Caco-2 (cell line): ENCODE results near the gene TSPAN18. TPM values are rescaled to one million over a fixed set of nuclear protein-coding genes. Genes with fewer than 3 reads are reported as not detected.

ENCODE experiments used
- BruUV-seq: library from RNA; stranded (reverse); fragments of 400-500 nt; replicated peaks from 2 replicates; lab custom pipeline; 2021; lab: Mats Ljungman, UMichigan
- CTCF ChIA-PET: fragments of 300-600 bp; sonication (Branson Sonifier 250); formaldehyde crosslinking; loops from one replicate; lab custom pipeline; 2022; ENCODE audit warnings: antibody characterized with exemption; lab: Charles Lee
- POLR2A ChIA-PET: fragments of 300-600 bp; sonication (Branson Sonifier 250); formaldehyde crosslinking; loops from one replicate; lab custom pipeline; 2022; ENCODE audit warnings: antibody characterized with exemption; lab: Charles Lee
- DNase-seq, 2 experiments: peaks; one replicate each; pipeline versions ENCODE4 v3.0.0 to v3.0.0-alpha.2; 2020 to 2022
- H3K27me3 ChIP-seq: replicated peaks from 2 replicates; pipeline ENCODE4 v1.6.0; 2011; ENCODE audit warnings: low read length; ENCODE audit not compliant: control insufficient read depth, insufficient read depth
- H3K36me3 ChIP-seq: 2 replicates; pipeline ENCODE4 v1.5.1; 2011; ENCODE audit warnings: low read length; ENCODE audit not compliant: control insufficient read depth, insufficient read depth
- H3K4me1 ChIP-seq: fragments of 250-450 bp; sonication (Bioruptor Pico); 2 replicates; pipeline ENCODE4 v1.5.1; 2020; ENCODE audit warnings: mild to moderate bottlenecking
- H3K4me3 ChIP-seq: 2 replicates; pipeline ENCODE4 v1.5.1; 2011; ENCODE audit warnings: low read depth, mild to moderate bottlenecking, control low read depth, low read length
- H3K9me3 ChIP-seq: fragments of 250-450 bp; sonication (Bioruptor Pico); 2 replicates; pipeline ENCODE4 v1.5.1; 2020; ENCODE audit warnings: mild to moderate bottlenecking, moderate library complexity
- H3K27ac Mint-ChIP-seq: one replicate; pipeline ENCODE4 v1.8.0; 2022; ENCODE audit warnings: mixed read lengths; ENCODE audit not compliant: unreplicated experiment
- H3K27me3 Mint-ChIP-seq: one replicate; pipeline ENCODE4 v1.8.0; 2022; ENCODE audit warnings: mixed read lengths; ENCODE audit not compliant: insufficient read depth, unreplicated experiment
- H3K36me3 Mint-ChIP-seq: one replicate; pipeline ENCODE4 v1.8.0; 2022; ENCODE audit warnings: mild to moderate bottlenecking, mixed read lengths; ENCODE audit not compliant: insufficient read depth, unreplicated experiment
- H3K4me1 Mint-ChIP-seq: one replicate; pipeline ENCODE4 v1.8.0; 2022; ENCODE audit warnings: low read depth, mixed read lengths; ENCODE audit not compliant: unreplicated experiment
- H3K4me3 Mint-ChIP-seq: one replicate; pipeline ENCODE4 v1.8.0; 2022; ENCODE audit warnings: mild to moderate bottlenecking, moderate library complexity, mixed read lengths; ENCODE audit not compliant: unreplicated experiment
- H3K9me3 Mint-ChIP-seq: one replicate; pipeline ENCODE4 v1.8.0; 2022; ENCODE audit warnings: mixed read lengths; ENCODE audit not compliant: unreplicated experiment
- CTCF ChIP-seq, 2 experiments: fragments of 200-600 bp in 1 of 2; IDR thresholded peaks; 1 replicate in 1 of 2; 2 replicates in 1 of 2; pipeline versions ENCODE4 v1.5.1 to v1.8.0; 2011 to 2022; ENCODE audit warnings: antibody characterized with exemption in 1 of 2, control low read depth in 1 of 2, inconsistent platforms in 1 of 2, low read depth in 1 of 2, low read length in 1 of 2, mild to moderate bottlenecking in 1 of 2, moderate library complexity in 1 of 2; ENCODE audit not compliant: insufficient read depth in 1 of 2, severe bottlenecking in 1 of 2, unreplicated experiment in 1 of 2
- intact Hi-C: fragments of 100-400 bp; cut with micrococcal nuclease; formaldehyde crosslinking; loops from one replicate; pipeline ENCODE4 v1.10.0; 2022; ENCODE audit not compliant: unreplicated experiment
- total RNA-seq: library from RNA; stranded (reverse); gene quantifications from 2 replicates; pipeline ENCODE4 v1.2.3, GENCODE V29; 2022

The TSPAN18 gene
- total RNA-seq, 1 experiment from 2014 or later, result 7.4 TPM

GRCh38 chr11:44753961-44754645 is 27.3 kb downstream of the TSPAN18 start:
- Histone ChIP-seq H3K4me3 (no peak overlapping the region), H3K27me3 (no peaks in the 10 kb centered on the region), H3K36me3 (no peaks in the 10 kb centered on the region), H3K4me1 (no peaks in the 10 kb centered on the region), H3K9me3 (peaks cover 10% of the 10 kb centered on the region; the same call in 1 of the 2 replicates)
- POLR2A ChIA-PET, result no interaction called here
- no peaks in the 10 kb centered on the region for H3K27me3 Mint-ChIP-seq
- H3K27ac Mint-ChIP-seq, result no peak overlapping the region
- DNase-seq, result no peak
- intact Hi-C loops, result no loop called here
- CTCF ChIA-PET, result no interaction called here
- BruUV-seq, result no TSS peak
- no peaks in the 10 kb centered on the region for H3K4me1 Mint-ChIP-seq
- no peaks in the 10 kb centered on the region for H3K9me3 Mint-ChIP-seq
- no peaks in the 10 kb centered on the region for H3K36me3 Mint-ChIP-seq
- H3K4me3 Mint-ChIP-seq, result no peak overlapping the region
- no peak for TF ChIP-seq CTCF (IDR thresholded peaks at IDR 0.05; ENCODE audit: insufficient read depth in 1 of 2, low read depth in 1 of 2, low read length in 1 of 2, severe bottlenecking in 1 of 2, unreplicated experiment in 1 of 2)

GRCh38 chr11:44754876-44755555 is 28.3 kb downstream of the TSPAN18 start:
- CTCF ChIA-PET, result interaction anchor here (0.6 kb wide), 1 partner anchor 29 kb away, joined by 6 read pairs; no protein-coding TSS in a partner anchor
- Mint-ChIP-seq H3K36me3 (no peaks in the 10 kb centered on the region), H3K4me3 (no peak overlapping the region), H3K27me3 (no peaks in the 10 kb centered on the region), H3K9me3 (no peaks in the 10 kb centered on the region), H3K27ac (no peak overlapping the region), H3K4me1 (no peaks in the 10 kb centered on the region)
- H3K27me3 ChIP-seq, result no peaks in the 10 kb centered on the region
- H3K9me3 ChIP-seq, result peaks cover 10% of the 10 kb centered on the region; the same call in 1 of the 2 replicates
- no peak for TF ChIP-seq CTCF (IDR thresholded peaks at IDR 0.05; ENCODE audit: insufficient read depth in 1 of 2, low read depth in 1 of 2, low read length in 1 of 2, severe bottlenecking in 1 of 2, unreplicated experiment in 1 of 2)
- no TSS peak for BruUV-seq
- H3K36me3 ChIP-seq, result no peaks in the 10 kb centered on the region
- POLR2A ChIA-PET, result no interaction called here
- DNase-seq, result no peak
- no peaks in the 10 kb centered on the region for H3K4me1 ChIP-seq
- intact Hi-C loops, result no loop called here
- H3K4me3 ChIP-seq, result no peak overlapping the region

- H3K27ac Mint-ChIP-seq, result no peak overlapping the region
- no peaks in the 10 kb centered on the region for H3K36me3 Mint-ChIP-seq
- ChIA-PET CTCF (interaction anchor here (0.6 kb wide), 1 partner anchor 30 kb away, joined by 6 read pairs; no protein-coding TSS in a partner anchor), POLR2A (no interaction called here)
- BruUV-seq, result no TSS peak
- no peaks in the 10 kb centered on the region for H3K9me3 Mint-ChIP-seq
- H3K4me1 Mint-ChIP-seq, result no peaks in the 10 kb centered on the region
- intact Hi-C loops, result no loop called here
- H3K4me3 Mint-ChIP-seq, result no peak overlapping the region
- H3K27me3 ChIP-seq, result no peaks in the 10 kb centered on the region
- no peak overlapping the region for H3K4me3 ChIP-seq
- no peaks in the 10 kb centered on the region for H3K36me3 ChIP-seq
- no peak for DNase-seq
- no peaks in the 10 kb centered on the region for H3K27me3 Mint-ChIP-seq
- H3K4me1 ChIP-seq, result no peaks in the 10 kb centered on the region
- H3K9me3 ChIP-seq, result peaks cover 10% of the 10 kb centered on the region; the same call in 1 of the 2 replicates
- TF ChIP-seq CTCF (IDR thresholded peaks at IDR 0.05; ENCODE audit: insufficient read depth in 1 of 2, low read depth in 1 of 2, low read length in 1 of 2, severe bottlenecking in 1 of 2, unreplicated experiment in 1 of 2), result no peak
These were observed 29.1 kb downstream of the TSPAN18 start for GRCh38 chr11:44755556-44756523.
